IPS-20b (cell line): ENCODE results near the gene CCDC196.

ENCODE experiments used
- H3K27ac ChIP-seq: one replicate; pipeline ENCODE4 v1.5.1; 2013; ENCODE audit warnings: low read length
- H3K27me3 ChIP-seq: 2 replicates; pipeline ENCODE4 v1.6.1; 2013; ENCODE audit warnings: mild to moderate bottlenecking, low read length, inconsistent platforms; ENCODE audit not compliant: insufficient read depth
- H3K36me3 ChIP-seq: 2 replicates; pipeline ENCODE4 v1.6.1; 2013; ENCODE audit warnings: low read depth, mild to moderate bottlenecking, inconsistent platforms, low read length, moderate library complexity; ENCODE audit not compliant: insufficient read depth
- H3K4me1 ChIP-seq: 2 replicates; pipeline ENCODE4 v1.6.1; 2013; ENCODE audit warnings: mild to moderate bottlenecking, control low read depth, inconsistent platforms, low read length, moderate library complexity; ENCODE audit not compliant: insufficient read depth
- H3K4me3 ChIP-seq: 2 replicates; pipeline ENCODE4 v1.5.1; 2013; ENCODE audit warnings: mild to moderate bottlenecking, low read length, inconsistent platforms
- H3K9ac ChIP-seq: 2 replicates; pipeline ENCODE4 v1.6.1; 2013; ENCODE audit warnings: low read depth, mild to moderate bottlenecking, inconsistent platforms, low read length, moderate library complexity
- H3K9me3 ChIP-seq: 2 replicates; pipeline ENCODE4 v1.6.1; 2013; ENCODE audit warnings: mild to moderate bottlenecking, low read depth, low read length, inconsistent platforms; ENCODE audit not compliant: insufficient read depth

The CCDC196 gene

GRCh38 chr14:66473223-66473622 lies 12.9 kb upstream of the CCDC196 start:
- Histone ChIP-seq H3K4me3 (no peak overlapping the region), H3K36me3 (no peaks in the 10 kb centered on the region), H3K27ac (no peak overlapping the region), H3K27me3 (no peaks in the 10 kb centered on the region), H3K4me1 (no peaks in the 10 kb centered on the region), H3K9me3 (peaks cover 49% of the 10 kb centered on the region), H3K9ac (no peak overlapping the region)

- Histone ChIP-seq H3K36me3 (no peaks in the 10 kb centered on the region), H3K9me3 (peaks cover 14% of the 10 kb centered on the region; the same call in 1 of the 2 replicates), H3K27ac (no peak overlapping the region), H3K27me3 (no peaks in the 10 kb centered on the region), H3K9ac (no peak overlapping the region), H3K4me1 (no peaks in the 10 kb centered on the region), H3K4me3 (no peak overlapping the region)
Measured at GRCh38 chr14:66476964-66477363, 9.2 kb upstream of the CCDC196 start.

DNA sequence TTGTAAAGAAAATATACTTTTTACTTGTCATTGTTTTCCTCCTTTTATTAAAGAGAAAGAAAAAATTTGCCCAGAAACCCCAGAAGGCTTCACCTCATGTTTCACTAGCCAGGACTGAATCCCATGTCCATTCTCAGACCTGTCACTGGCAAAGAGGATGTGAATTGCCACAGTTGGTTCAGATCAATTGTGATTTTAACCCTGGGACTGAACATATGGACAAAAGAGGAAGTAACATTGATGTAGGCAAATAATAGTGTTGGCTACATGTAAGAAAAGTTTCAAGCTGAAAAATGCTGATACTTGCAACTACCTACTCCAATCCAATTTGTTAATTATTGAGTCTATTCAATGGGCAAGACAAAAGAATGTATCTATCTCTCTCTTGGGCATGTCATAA lies 8.6 kb upstream of the CCDC196 start:
- H3K4me3 ChIP-seq = no peak overlapping the region

GRCh38 chr14:66482873-66483272 lies 3.3 kb upstream of the CCDC196 start:
- Histone ChIP-seq H3K36me3 (no peaks in the 10 kb centered on the region), H3K9me3 (no peaks in the 10 kb centered on the region), H3K9ac (no peak overlapping the region), H3K27me3 (no peaks in the 10 kb centered on the region), H3K4me1 (no peaks in the 10 kb centered on the region), H3K27ac (no peak overlapping the region), H3K4me3 (no peak overlapping the region)

More for the DNA sequence above, 8.6 kb upstream of the CCDC196 start:
- Histone ChIP-seq H3K36me3 (no peaks in the 10 kb centered on the region), H3K9me3 (peaks cover 8% of the 10 kb centered on the region; the same call in 1 of the 2 replicates), H3K9ac (no peak overlapping the region), H3K27me3 (no peaks in the 10 kb centered on the region), H3K27ac (no peak overlapping the region), H3K4me1 (no peaks in the 10 kb centered on the region)

GRCh38 chr14:66483322-66483721 lies 2.8 kb upstream of the CCDC196 start:
- no peak overlapping the region for H3K4me3 ChIP-seq
- no peak overlapping the region for H3K27ac ChIP-seq
- no peaks in the 10 kb centered on the region for H3K4me1 ChIP-seq
- no peaks in the 10 kb centered on the region for H3K9me3 ChIP-seq
- no peaks in the 10 kb centered on the region for H3K27me3 ChIP-seq
- no peak overlapping the region for H3K9ac ChIP-seq
- no peaks in the 10 kb centered on the region for H3K36me3 ChIP-seq

- no peaks in the 10 kb centered on the region for H3K27me3 ChIP-seq
- no peak overlapping the region for H3K4me3 ChIP-seq
- H3K36me3 ChIP-seq = no peaks in the 10 kb centered on the region
- H3K9ac ChIP-seq = no peak overlapping the region
- H3K27ac ChIP-seq = no peak overlapping the region
- no peaks in the 10 kb centered on the region for H3K9me3 ChIP-seq
- H3K4me1 ChIP-seq = no peaks in the 10 kb centered on the region
Measured at GRCh38 chr14:66485029-66485428, 1.1 kb upstream of the CCDC196 start.

- H3K4me1 ChIP-seq = no peaks in the 10 kb centered on the region
- H3K9ac ChIP-seq = no peak overlapping the region
- no peak overlapping the region for H3K27ac ChIP-seq
- no peaks in the 10 kb centered on the region for H3K9me3 ChIP-seq
- H3K4me3 ChIP-seq = no peak overlapping the region
- H3K36me3 ChIP-seq = no peaks in the 10 kb centered on the region
- no peaks in the 10 kb centered on the region for H3K27me3 ChIP-seq
Measured at GRCh38 chr14:66487164-66487563, 993 bp downstream of the CCDC196 start.

DNA sequence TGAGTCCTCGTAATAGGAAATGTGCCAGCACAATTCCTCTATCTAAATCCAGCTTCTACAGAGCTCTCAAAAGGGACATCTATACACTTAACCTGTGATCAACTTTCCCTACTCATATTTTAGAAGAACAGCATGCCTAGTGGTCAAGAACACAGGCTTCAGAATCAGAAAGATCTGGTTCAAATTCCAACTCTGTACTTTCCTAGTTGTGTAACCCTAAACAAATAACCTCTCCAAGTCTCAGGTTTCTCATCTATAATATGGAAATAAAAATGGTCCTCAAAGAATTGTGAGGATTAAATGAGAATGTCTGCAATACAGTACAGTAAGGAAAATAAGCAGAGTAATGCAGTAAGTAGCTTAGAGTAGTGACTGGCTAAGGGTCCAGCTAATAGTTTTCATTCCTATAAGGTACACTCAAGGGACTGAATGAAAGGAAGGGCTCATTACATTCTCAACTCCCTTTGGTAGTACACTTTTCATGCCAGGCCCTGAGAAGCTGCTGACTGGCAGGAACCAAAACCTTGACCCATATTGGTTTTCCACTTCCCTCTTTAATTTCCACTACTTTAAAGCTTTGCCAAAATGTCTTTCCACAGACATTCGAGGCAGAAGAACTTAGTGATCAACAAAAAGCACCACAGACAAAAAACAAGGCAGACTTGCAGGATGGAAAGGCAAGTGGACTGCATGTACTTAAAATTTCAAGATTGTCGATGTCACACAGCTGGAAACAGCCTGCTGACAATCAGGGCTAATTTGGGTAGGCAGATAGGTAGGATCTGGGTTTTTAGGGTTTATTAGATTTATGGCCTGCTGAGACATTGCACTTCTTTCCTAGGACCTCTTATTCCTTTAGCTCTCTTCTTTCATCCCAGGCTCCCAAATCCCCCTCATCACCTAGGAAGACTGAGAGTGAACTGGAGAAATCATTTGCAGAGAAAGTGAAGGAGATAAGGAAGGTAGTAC lies 4.3 kb downstream of the CCDC196 start:
- Histone ChIP-seq H3K27ac (no peak overlapping the region), H3K36me3 (no peaks in the 10 kb centered on the region), H3K4me1 (no peaks in the 10 kb centered on the region), H3K27me3 (no peaks in the 10 kb centered on the region), H3K9ac (no peak overlapping the region), H3K4me3 (no peak overlapping the region), H3K9me3 (no peaks in the 10 kb centered on the region)

- H3K4me1 ChIP-seq = no peaks in the 10 kb centered on the region
- H3K27me3 ChIP-seq = no peaks in the 10 kb centered on the region
- no peak overlapping the region for H3K27ac ChIP-seq
- no peaks in the 10 kb centered on the region for H3K9me3 ChIP-seq
- H3K36me3 ChIP-seq = no peaks in the 10 kb centered on the region
- no peak overlapping the region for H3K9ac ChIP-seq
- H3K4me3 ChIP-seq = no peak overlapping the region
Measured at GRCh38 chr14:66493750-66494149, 7.6 kb downstream of the CCDC196 start.

GRCh38 chr14:66495218-66496098 lies 9.3 kb downstream of the CCDC196 start:
- Histone ChIP-seq H3K9ac (no peak overlapping the region), H3K4me3 (no peak overlapping the region), H3K27ac (no peak overlapping the region), H3K27me3 (no peaks in the 10 kb centered on the region), H3K4me1 (no peaks in the 10 kb centered on the region), H3K36me3 (no peaks in the 10 kb centered on the region), H3K9me3 (no peaks in the 10 kb centered on the region)

GRCh38 chr14:66496188-66496807 lies 10.1 kb downstream of the CCDC196 start:
- no peaks in the 10 kb centered on the region for H3K4me1 ChIP-seq
- no peaks in the 10 kb centered on the region for H3K27me3 ChIP-seq
- H3K9me3 ChIP-seq = no peaks in the 10 kb centered on the region
- H3K9ac ChIP-seq = no peak overlapping the region
- H3K27ac ChIP-seq = no peak overlapping the region
- no peak overlapping the region for H3K4me3 ChIP-seq
- H3K36me3 ChIP-seq = no peaks in the 10 kb centered on the region
